Inferior parietal cortex (tissue), 1 donor: Measurements from ENCODE around the gene NRG4.
"Not testable (repeated sequence)": the region's sequence is repeated elsewhere in the genome, so short reads cannot be mapped to it uniquely, and the experiment has no call there.

Experiments used
- DNase-seq: peaks from one replicate; pipeline ENCODE4 v3.0.0-alpha.2; 2016; ENCODE audit errors: extremely low spot score

The NRG4 gene, protein sequence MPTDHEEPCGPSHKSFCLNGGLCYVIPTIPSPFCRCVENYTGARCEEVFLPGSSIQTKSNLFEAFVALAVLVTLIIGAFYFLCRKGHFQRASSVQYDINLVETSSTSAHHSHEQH

DNA sequence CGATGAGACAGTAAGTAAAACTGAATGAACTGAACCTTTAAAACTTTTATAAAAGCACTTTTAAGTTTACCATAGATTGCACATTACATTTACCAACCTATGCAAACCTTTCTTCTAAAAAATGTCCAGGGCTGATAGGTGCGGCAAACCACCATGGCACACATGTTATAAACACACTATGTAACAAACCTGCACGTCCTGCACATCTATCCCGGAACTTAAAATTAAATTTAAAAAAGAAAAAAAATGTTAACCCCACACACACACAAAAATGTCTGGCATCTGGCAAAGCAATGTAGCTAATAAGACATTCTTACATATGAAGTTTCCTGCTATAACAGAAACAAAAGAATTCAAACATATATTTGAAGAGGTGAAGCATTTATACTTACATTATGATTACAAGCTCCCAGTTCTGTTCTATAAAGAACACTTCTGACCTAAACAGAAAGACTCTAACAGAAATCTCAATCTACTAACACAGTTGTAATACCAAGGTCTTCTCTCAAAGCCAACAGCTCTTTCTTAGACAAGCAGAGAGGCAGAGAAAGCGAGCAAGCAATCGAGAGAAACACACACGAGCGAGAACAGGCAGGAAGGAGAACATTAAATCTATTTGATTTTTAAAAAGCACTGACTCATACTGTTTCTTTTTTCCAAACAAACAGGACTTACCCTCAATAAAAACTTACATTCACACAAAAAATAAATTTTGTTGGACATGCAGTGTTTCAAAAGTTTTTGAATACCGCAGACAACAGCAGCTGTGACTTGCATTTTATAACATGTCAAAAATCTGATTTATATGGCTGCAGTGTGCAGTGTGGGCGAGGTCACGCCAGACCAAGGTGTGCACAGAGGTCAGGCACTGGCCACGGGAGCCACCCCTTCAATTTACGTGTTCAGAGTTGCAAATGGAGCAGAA is at the start of gene NRG4:
Gene NRG4, minus strand, starts transcription at position 798 of the 925 bp plus-strand sequence. CDS start 1,194 bp downstream, outside the sequence.
- no peak for DNase-seq

DNA sequence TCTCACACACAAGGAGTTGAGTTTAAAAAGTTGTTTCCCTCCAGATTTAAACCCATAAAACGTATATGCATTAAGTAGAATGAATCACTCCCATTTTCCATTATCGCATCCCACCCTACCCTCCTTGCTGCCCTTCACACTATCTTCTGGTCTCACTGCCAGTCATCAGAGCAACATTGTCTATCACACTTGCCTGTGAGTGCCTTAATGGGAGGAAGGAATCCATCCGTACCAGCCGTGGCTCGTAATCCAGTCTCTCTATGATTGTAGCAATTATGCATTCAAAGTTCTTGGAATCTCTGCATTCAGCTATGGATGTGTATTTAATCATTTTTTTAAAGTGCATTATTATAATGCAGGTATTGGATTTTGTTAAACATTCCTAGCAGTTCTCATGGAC is 49.5 kb upstream of the NRG4 start:
- no peak for DNase-seq

DNA sequence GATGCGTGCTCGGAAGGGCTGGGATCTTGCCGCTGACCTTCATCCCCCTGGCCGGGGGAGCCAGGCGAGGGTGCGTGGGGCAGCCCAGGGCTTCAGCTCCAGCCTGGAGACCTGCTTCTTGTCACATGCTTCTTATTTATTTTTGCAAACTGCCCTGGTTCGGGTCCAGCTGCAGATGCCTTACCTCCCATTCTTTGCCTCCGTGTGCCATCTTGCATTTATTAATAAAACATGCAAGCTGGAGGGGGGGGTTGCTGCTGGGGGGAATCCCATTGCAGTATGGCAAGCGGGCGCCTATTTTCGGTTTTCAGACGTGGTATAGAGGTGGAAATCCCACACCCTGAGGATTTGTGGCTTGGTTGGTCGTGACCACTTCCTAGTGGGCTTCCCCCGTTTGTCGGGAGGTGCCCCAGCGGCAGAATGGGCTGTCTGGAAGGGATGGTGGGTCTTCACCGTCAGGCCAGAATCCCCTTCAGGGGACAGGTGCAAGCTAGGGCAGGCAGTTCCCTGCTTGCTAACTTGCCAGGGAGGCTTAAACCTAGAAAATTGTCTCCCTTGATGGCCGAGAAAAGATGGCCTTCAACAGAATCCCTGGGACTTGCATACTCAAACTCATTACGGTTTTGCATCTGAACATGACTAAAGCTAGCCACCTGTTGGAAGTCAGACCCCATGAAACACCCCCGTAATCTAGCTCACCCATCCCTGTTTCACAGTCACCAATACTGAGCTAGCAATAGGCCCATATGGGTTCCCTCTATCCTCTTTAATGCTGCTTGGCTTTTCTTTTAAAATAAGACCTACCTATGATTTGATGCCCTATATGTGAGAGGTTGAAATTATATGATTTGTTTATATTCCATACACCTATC is 48.1 kb upstream of the NRG4 start:
- DNase-seq = peak; percentile 10

DNA sequence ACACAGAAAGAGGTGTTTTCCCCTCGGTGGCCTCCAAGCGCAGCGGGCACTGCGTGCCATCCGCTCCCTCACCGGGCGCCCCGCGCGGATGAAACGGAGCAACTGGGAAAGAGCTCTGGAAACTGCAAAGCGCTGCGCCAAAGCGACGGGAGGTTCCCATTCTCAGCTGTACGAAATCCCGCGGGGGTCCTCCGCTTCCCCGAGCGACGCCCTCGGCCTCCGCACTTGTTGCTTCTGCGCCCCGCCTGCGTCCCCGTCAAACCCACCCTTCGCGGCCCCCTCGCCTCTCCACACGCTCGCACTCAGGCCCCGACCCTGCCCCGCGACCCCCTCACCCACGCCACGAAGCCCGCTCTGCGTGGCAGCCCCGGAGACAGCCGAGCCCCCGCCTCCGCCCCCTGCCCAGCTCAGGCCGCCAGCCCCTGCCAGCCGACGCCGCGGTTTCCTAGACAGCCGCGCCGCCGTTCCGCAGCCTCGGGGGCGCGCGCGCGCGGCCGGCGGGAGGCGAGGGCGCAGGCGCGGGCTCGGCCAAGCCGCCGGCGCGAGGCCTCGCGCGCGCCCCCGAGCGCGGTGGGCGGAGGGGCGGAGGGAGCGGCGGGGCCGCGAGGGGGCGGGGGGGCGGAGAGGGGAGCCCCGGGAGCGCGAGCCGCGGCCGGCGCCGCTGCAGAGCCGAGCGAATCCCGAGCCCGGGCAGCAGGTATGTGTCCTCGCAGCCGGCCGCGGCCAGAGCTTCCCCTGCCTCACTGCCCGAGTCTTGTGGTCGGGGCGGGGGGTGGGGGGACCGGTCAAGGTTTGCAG is 47.3 kb upstream of the NRG4 start, which contains the start of gene TMEM266:
Gene TMEM266, plus strand, starts transcription at position 666 of the 798 bp plus-strand sequence. CDS start 74,279 bp downstream, outside the sequence.
- DNase-seq = no peak

DNA sequence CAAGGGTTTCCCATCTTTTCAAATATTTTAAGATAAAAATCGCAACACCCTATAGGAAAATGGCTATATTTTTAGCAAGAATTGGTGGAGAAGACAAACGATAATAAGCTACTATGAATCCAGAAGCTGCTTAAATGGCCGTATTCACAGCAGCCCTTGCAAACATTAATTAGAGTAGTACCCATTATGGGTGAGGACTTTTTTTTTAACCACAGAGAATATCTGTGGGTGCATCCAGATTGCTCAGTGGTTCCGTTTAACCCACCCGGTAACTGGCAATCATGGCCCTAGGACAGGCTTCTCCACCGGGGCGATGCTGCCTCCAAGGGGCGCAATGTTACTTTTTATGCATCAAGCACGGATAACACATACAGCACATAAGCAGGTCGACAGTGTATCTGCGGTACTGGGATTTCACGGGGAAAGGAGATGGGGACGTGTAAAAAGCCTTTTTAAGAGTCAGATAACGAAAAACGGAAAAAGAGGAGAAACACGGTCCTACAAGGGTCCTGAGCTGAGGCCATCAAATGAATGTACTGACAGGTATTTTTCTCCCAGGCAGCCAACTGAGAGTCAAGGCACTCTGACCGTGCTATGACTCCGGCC is 46.6 kb upstream of the NRG4 start:
- DNase-seq = peak; percentile 52

DNA sequence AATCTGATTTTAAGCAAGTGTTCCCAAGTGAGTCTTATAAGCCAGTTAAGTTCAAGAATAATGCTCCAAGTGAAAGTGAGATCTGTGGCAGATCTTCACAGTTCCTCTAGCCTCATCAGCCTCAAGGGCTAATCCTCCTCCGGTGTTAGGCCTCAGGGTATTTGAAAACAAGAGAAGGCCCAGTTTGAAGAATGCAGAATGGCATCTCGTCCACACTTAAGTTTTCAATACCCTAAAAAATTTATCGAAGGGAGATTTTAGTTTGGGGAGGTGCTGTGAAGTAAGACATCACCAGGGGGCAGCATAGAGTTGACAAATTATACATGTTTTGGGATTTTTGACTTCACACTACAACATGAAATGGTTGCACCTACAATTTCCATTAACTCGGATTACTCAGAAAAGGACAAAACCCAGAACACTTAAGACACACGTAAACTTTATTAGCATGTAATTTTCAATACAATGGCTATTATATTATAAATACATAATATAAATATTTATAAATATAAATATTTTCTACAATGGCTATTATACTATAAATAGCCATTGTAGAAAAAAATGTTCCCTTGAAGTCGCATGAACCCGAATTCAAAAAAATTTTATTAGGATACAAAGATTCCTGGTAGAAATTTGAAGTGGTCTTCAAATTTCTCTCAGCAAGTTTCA is 45.2 kb upstream of the NRG4 start:
- peak; percentile 78 for DNase-seq

DNA sequence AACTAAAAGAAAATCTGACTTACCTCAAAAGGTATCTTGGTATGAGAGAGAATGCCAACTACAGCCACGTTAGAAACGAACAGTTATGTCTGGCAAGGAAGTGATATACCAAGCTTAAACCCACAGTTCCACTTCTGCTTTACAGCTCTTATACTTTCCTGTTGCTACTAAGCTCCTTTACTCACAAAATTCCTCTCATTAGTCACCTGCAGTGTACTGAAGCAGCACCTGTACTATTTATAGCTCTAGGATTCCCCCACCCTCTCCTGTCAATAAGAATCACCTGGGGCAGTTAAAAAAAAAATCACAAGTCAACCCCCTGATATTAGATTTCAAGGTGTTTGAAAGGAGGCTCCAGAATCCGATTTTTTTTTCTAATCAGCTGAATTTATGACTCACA is 44.7 kb upstream of the NRG4 start:
- DNase-seq = no peak

DNA sequence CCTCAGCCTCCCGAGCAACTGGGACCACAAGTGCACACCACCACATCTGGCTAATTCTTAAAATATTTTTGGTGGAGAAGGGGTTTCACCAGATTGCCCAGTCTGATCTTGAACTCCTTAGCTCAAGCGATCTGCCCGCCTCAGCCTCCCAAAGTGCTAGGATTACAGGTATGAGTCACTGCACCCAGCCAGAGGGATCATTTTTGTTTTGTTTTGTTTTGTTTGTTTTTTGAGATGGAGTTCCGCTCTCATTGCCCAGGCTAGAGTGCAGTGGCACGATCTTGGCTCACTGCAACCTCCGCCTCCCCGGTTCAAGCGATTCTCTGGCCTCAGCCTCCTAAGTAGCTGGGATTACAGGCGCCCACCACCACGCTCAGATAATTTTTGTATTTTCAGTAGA is 42.0 kb upstream of the NRG4 start:
- not testable (repeated sequence) for DNase-seq

DNA sequence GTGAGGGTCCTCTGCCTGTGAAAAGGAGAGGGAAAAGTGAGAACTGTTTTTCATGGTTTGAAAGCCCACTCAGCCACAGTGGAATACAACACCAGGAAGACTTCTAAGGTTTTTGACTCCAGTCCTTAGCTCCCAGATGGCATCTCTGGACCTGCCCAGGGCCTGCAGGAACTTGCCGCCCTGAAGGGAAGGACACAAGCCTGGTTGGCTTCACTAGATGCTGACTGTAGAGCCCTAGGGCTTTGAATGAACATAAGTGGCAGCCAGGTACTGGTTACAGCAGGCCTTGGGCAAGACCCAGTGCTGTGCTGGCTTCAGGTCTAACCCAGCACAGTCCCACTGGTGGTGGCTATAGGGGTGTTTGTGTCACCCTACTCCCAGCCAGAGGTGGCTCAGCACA is 26.3 kb upstream of the NRG4 start:
- DNase-seq = no peak

DNA sequence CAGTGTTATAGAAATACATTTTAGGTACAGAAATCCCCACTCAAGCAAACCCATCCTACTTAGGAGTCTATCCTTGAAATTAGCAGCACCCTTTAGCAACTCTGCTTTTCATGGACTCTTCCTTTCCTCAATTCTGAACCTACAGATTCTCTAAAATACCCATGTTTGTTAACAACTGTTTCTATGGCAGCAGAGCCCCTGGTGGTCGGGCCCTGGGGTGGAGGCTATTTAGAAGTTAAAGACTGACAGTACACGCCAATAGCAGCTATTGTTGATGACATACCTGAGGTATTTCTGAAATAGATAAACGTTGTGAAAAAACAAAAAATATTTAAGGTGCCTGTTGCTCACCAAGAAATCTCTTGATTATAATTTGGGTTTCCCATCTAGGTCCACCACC is 23.4 kb upstream of the NRG4 start:
- no peak for DNase-seq

DNA sequence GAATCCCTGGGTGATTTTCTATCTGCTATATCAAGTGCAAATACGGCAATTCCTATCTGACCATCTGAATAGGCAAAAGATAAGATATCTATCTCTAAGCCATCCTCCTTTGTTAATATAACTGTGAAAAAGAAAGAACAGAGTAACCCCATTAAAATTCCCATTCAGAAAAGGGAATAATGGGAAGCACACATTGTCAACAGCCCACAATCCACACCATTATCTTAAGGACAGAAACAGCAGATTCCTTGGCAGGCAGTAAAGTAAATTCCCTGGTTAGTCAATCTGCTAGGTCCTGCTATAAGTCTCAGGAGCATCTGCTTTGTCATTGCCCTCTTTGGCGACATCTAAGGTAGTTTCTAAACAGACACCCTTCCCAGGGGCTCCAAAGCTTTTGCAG is 21.9 kb upstream of the NRG4 start:
- no peak for DNase-seq

DNA sequence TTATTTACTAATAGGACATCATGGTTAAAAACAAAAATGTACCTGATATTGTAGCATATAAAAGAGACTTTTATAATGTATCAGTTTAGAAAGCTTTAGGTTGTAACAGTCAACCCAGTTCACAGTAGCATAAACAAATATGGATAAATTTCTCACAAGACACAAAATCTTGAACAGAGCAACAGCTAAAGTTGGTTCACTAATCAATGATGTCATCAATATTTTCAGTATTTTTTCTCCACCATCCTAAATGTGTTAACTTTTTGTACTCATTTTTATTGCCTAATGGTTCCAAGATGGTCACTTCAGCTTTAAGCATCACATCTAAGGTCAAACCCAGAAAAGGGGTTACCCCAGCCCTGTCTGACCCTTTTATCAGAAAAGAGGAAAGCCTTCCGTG is 21.2 kb upstream of the NRG4 start:
- DNase-seq = no peak

DNA sequence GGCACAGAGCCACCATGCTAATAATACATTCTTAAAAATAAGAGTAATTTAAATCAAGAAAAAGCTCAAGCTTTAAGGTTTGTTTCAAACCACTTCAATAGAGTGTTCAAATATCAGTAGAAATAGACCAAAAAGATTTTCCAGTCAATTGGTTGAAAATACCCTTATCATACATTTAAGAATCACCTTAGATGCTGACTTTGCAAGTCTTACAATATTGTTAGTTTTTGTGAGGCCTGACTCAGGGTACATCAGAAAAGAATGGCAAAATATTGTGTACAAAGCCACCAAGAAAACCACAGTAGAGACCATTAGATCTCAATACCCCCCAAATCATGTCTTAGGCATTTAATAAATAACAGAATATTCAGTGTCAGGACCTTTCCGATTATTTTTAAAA is 19.8 kb upstream of the NRG4 start:
- no peak for DNase-seq

DNA sequence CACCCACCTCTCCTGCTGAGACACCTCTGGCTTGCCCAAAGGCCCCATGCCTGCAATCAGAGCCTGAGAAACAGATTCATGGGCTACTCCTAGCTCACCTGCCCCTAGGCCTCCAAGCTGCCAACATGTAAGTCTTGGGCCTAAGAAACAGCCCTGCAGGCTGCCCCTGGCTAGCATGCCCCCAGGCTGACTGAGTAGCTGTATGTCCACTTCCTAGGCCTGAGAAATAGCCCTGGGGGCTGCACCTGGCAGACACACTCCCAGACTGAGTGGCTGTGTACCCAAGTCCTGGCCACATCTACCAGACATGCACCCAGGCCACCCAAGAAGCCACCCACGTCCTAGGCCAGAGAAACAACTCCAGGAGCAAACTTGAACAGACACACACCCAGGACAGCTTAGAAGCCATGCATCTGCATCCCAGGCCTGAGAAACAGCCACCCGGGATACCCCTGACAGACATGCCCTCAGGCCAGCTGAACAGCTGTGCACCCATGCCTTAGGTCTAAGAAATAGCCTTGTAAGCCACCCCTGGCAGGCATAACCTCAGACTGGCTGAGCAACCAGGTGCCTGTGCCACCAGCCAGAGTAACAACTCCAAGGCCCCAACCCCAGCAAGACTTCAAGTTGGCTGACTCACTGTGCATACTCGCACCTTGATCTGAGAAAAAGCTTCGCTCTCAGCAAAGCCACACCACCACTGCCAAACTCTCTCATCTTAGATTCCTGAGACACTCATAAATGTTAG is 12.0 kb upstream of the NRG4 start:
- DNase-seq = no peak

DNA sequence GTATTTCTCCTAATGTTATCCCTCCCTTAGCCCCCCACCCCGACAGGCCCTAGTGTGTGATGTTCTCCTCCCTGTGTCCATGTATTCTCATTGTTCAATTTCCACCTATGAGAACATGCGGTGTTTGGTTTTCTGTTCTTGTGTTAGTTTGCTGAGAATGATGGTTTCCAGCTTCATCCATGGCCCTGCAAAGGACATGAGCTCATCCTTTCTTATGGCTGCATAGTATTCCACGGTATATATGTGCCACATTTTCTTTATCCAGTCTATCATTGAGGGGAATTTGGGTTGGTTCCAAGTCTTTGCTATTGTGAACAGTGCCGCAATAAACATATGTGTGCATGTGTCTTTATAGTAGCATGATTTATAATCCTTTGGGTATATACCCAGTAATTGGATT is 1.2 kb upstream of the NRG4 start:
- not testable (repeated sequence) for DNase-seq

DNA sequence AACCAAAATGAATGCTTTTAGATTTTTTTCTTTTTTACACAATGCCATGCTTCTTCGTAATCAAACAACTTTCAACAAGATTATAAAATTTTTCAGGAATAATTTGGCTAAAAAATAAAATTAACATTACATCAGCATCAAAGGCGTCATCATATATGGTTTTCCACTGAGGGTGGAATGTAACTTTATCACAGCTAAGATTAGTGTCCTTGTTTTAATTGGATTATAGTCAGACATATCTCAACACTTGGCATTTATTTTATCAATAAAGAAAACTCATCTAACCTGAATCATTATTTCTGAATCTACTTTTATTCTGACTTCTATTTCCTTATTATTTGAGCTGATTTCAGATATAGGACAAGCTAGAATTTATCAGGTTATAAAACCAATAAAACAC is 1.6 kb downstream of the NRG4 start:
- no peak for DNase-seq

DNA sequence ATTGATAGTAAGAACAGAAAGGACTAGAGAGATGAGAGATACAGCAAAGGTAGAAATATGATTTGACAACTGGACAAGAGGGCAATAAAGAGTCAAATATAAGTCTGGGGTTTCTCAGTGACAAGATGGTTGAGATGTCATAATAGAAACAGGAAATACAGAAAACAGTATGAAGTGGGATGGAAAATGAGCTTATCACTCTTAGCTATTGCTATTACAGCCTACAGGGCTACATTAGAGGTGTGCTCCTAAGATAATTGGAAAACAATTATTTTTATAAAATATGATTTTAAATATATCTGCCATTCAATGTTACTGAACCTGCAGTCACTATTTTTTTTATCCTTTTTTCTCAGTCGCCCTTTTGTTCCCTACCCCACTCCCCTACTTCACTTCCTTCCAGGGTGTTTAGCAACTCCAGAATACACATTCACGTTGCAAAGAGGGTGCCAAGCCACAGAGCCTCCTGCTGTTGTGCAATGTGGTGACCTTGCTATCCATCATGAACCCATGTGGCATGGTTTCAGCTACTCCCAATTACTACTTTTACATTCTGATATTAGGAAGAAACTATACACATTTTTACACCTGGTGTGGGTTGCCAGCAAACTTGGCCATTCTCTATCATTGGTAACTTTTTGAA is 6.0 kb downstream of the NRG4 start:
- DNase-seq = no peak

DNA sequence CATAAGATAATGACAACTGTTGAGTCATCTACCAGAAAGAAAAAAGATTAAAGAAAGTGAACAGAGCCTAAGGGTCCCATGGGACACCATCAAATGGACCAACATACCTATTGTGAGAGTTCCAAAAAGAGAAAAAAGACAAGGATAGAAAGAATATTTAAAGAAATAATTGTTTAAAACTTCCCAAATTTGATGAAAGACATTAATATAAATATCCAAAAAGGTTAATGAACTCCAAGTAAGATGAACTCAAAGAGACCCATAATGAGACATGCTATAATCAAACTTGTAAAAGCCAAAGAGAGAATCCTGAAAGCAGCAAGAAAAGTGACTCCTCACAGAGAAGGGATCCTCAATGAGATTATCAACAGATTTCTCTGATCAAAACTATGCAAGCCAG is 8.9 kb downstream of the NRG4 start:
- DNase-seq = no peak

DNA sequence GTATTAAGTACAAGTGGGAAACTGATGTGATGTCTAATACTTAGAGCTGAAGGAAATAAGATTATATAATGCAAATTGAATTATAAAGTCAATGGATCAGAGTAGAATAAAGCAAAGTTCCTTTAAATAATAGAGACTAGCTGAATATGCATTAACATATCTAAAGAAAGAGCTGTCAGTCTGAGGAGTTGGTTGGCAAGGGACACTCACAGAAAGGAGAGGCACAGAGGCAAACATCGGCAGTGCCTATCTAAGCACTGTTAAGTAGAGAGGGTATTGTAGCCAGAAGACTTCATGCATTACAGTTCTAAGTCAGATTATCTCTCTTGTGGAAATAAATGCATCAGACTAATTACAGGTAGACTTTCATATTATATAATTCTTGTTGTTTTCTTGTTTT is 16.6 kb downstream of the NRG4 start:
- DNase-seq = no peak
